Stimulated activated CD4-positive, alpha-beta T cell treated with anti-CD3 and anti-CD28 coated beads, TNF-alpha, amount 100 ng/mL, for 24 hours (primary cell): Measurements from ENCODE around the gene RNF146.
"Not testable (repeated sequence)": the region's sequence is repeated elsewhere in the genome, so short reads cannot be mapped to it uniquely, and the experiment has no call there.

Experiments used
- DNase-seq, 3 experiments: peaks; one replicate each; pipeline ENCODE4 v3.0.0-alpha.2; 2020; ENCODE audit warnings: low read depth in 3 of 3

RNF146 gene

GRCh38 chr6:127288705-127289104, 22.0 kb downstream of the RNF146 start:
- DNase-seq, result no peak

- no peak for DNase-seq
Observed at GRCh38 chr6:127289934-127290333, 23.3 kb downstream of the RNF146 start.

DNA sequence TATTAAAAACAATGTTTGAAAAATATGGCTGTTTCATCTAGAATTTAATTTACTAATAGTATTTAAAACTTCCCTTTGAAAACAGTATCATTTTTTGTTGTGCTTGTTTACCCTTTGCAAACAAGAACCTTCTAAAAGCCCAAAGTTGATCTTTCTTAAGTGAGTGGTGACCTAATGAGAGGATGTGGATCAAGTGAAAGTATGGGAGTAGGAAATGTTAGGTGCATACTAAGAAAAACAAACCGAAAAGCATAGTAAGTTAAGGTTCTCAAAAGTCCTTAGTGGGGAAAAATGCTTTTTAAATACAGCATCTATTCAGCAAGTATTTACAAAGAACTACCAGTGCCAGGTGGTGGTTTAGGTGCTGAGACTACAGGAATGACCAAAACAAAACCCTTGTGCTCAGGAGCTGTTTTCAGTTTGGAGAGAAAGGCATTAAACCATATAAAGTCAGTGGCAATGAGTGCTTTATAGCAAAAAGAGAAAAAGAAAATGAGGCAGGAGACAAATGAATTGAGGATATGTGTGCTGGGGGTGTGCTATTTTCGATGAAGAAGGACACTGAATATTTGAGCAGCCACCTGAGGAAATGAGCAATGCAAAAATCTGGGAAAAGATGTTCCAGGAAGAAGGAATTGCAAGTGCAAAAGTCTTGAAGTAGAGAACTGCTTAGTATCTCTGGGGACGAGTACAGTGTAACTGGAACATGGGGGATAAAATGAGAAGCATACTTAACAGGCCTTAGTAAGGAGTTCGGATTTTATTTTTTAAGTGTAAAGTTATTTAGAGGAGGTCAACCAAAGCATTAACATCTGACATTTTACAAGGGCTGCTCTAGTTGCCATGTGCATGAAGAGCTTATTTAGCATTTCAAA, 24.0 kb downstream of the RNF146 start:
- DNase-seq, result no peak

- DNase-seq, result no peak
Observed at GRCh38 chr6:127291495-127291894, 24.8 kb downstream of the RNF146 start.

DNA sequence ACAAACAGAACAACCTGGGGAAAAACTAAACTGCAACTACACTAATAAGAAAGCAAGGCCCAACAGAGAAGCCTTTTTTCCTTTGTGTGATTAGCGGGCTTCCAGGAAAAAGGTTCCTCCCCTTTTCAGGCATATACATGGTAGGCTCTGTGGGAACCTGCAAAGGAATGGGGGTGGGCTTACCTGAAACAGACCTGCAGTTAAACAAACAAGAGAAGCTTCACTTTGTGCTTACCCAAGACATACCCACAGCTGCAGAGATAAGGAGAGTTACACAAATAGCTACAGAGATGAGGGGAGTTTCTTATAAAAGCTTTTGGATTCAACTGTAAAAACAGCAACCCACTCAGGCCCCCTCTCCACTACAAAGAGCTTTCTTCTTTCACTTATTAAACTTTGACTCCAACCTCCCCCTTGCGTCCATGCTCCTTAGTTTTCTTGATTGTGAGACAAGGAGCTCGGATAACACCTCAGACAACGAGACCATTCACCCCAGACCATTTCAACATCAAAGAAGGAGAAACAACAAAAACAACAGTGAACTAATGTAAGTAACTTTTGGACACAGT, 30.9 kb downstream of the RNF146 start:
- no peak for DNase-seq

GRCh38 chr6:127298475-127298874, 31.8 kb downstream of the RNF146 start:
- DNase-seq, result no peak

DNA sequence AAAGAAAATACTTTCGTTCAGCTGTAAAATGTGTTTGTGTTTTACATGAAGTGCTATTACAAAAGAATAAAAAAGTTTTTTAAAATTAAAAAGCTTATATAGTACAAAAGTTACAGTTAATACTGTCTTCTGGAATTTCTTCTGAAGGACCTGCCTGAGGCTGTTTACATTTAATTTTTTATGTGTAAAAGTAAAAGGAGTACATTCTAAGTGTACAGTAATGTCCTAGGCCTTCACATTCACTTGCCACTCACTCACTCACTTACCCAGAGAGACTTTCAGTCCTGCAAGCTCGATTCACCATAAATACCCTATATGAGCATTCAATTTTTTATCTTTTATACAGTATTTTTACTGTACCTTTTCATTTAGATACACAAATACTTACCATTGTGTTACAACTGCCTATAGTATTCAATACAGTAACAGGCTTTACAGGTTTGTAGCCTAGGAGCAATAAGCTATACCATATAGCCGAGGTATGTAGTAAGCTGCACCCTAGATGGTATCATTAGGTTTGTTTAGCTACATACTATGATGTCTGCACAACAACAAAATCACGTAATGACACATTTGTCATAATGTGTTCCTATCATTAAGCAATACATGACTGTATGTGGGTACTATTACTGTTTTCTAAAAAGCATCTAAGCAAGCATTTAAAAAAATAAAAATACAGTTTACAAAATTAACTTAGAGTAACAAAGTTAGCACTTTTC, 33.0 kb downstream of the RNF146 start:
- no peak for DNase-seq

DNA sequence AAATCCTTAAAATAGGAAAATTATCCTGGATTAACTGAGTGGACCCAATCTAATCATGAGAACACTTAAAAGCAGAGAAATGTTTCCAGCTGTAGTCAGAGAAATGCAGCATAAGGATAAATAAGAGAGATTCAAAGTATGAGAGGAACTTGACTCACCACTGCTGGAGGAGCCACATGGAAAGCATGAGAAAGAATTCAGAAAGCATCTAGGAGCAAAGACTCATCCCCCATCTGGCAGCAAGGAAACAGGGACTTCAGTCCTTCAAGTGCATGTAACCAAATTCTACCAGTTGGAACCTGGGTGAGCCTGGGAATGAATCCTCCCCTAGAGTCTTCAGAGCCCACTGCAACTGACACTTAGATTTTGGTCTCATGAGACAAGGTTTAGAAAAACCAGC, 33.7 kb downstream of the RNF146 start:
- no peak for DNase-seq

- DNase-seq, result no peak
Observed at GRCh38 chr6:127301199-127301700, 34.6 kb downstream of the RNF146 start.

GRCh38 chr6:127302728-127303660, 36.3 kb downstream of the RNF146 start:
- DNase-seq, result peak in 2 of 3 experiments; percentile 5 to 21

GRCh38 chr6:127303917-127304316, 37.3 kb downstream of the RNF146 start:
- no peak for DNase-seq

GRCh38 chr6:127305741-127306140, 39.1 kb downstream of the RNF146 start:
- no peak for DNase-seq

DNA sequence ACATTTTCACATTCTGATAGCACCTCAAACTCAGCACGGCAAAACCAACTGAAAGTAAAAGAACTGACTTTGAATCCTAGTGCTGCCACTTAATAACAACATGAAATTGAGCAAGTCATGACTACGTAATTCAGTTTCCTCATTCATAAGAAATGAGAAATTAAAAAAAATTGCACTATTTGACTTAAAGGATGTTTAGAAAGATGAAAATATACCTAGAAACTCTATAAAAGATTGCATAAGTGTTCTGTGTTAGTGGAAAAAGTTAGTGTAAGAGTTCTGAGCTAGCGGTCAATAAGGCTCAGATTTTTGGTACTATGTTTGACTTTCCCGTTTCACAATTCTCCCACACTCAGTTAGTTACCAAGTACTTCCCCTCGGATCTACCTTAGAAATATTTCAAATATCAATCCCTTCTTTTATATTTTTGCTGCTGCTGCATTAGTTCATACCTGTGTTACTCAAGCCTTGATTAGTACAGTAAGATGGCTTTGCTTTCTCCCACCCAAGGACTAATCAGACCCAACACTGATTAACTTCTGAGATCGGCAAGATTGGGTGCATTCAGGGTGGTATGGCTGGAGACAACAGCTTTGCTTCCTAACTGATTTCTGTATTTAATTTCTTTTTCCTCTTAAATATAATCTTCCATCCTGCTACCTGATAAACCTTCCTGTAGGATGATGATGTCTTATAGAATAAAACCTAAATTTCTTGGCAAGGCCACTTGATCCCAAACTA, 50.9 kb downstream of the RNF146 start:
- no peak for DNase-seq

GRCh38 chr6:127319686-127320085, 53.0 kb downstream of the RNF146 start:
- no peak for DNase-seq

DNA sequence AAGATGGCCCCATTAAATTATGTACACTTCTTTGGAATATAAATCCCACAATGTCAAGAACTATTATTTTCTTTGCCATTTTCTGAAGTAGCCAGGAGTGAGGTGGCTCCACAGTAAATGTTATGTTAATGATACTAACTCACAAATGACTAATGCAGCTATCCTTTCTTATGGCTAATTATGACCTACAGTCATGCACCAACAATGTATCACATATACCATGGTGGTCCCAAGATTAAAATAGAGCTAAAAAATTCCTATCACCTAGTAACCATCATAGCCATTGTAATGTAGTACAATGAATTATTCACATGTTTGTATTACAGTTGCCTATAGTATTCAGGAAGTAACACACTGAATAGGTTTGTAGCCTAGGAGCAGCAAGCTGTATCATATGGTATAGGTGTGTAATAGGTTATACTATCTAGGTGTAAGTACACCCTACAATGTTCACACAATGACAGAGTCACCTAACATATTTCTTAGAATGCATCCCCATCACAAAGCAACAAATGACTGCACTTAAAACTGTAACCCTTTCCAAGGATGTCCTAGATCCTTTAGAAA, 61.5 kb downstream of the RNF146 start:
- no peak for DNase-seq

DNA sequence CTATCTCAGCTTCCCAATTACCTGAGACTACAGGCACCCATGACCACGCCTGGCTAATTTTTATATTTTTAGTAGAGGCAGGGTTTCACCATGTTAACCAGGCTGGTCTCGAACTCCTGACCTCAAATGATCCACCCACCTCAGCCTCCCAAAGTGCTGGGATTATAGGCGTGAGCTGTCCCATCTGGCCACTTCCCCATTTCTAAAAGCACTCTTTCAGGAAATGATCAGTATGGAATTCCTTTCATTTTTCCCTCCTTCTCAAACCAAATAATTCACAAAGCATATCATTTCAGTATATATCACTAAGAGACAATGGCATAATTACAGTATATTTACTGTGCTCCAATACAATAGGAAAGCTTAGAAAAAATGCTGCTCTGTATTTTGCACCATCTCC, 64.6 kb downstream of the RNF146 start:
- DNase-seq, result not testable (repeated sequence)

- DNase-seq, result no peak
Observed at GRCh38 chr6:127332383-127332961, 65.8 kb downstream of the RNF146 start.
